SHP77 (cell line): ENCODE data around the gene PRCP.

Experiments used
- DNase-seq, 2 experiments: peaks; one replicate each; lab custom pipeline; 2025; lab: John Stamatoyannopoulos, UW

PRCP gene

GRCh38 chr11:82906931-82907330 is 6.7 kb upstream of the PRCP start:
- no peak for DNase-seq

GRCh38 chr11:82906236-82906635 is 6.0 kb upstream of the PRCP start:
- peak; percentile 4 to 41 for DNase-seq

- no peak for DNase-seq
These were observed 3.8 kb upstream of the PRCP start for GRCh38 chr11:82903843-82904586.

- DNase-seq = no peak
These were observed 2.6 kb upstream of the PRCP start for GRCh38 chr11:82902880-82903279.

- no peak for DNase-seq
These were observed 1.8 kb upstream of the PRCP start for GRCh38 chr11:82901922-82902485.

GRCh38 chr11:82901165-82901921 is 1.1 kb upstream of the PRCP start, which contains the start of gene DDIAS:
Gene DDIAS (plus strand): TSS chr11:82901736. CDS start chr11:82914739, 13,003 bp downstream.
- DNase-seq = peak; percentile 98 to 99

GRCh38 chr11:82899957-82900276 is 313 bp downstream of the PRCP start:
- no peak for DNase-seq

- no peak for DNase-seq
These were observed 927 bp downstream of the PRCP start for GRCh38 chr11:82899186-82899820.

GRCh38 chr11:82898241-82898640 is 2.0 kb downstream of the PRCP start:
- DNase-seq = no peak

- DNase-seq = no peak
These were observed 4.0 kb downstream of the PRCP start for GRCh38 chr11:82896183-82896582.

GRCh38 chr11:82895437-82896091 is 4.7 kb downstream of the PRCP start:
- DNase-seq = no peak

GRCh38 chr11:82892611-82893169 is 7.5 kb downstream of the PRCP start:
- no peak for DNase-seq

- no peak for DNase-seq
These were observed 9.3 kb downstream of the PRCP start for GRCh38 chr11:82890936-82891335.

- no peak for DNase-seq
These were observed 10.3 kb downstream of the PRCP start for GRCh38 chr11:82890002-82890341.

GRCh38 chr11:82889133-82890001 is 10.9 kb downstream of the PRCP start:
- no peak for DNase-seq

- no peak for DNase-seq
These were observed 16.4 kb downstream of the PRCP start for GRCh38 chr11:82883853-82884252.

- DNase-seq = no peak
These were observed 25.3 kb downstream of the PRCP start for GRCh38 chr11:82874646-82875523.

GRCh38 chr11:82873919-82874333 is 26.3 kb downstream of the PRCP start:
- no peak for DNase-seq

GRCh38 chr11:82872377-82873150 is 27.7 kb downstream of the PRCP start:
- no peak for DNase-seq
